Common myeloid progenitor, CD34-positive (primary cell): ENCODE measurements around the gene DCBLD2.
"Not testable (repeated sequence)": the region's sequence is repeated elsewhere in the genome, so short reads cannot be mapped to it uniquely, and the experiment has no call there.

ENCODE experiments used
- CTCF ChIA-PET: fragments of 350-600 bp; sonication (Branson Sonifier 250); formaldehyde crosslinking; loops from one replicate; lab custom pipeline; 2021; ENCODE audit warnings: antibody characterized with exemption; lab: Charles Lee
- POLR2A ChIA-PET: fragments of 350-600 bp; sonication (Branson Sonifier 250); formaldehyde crosslinking; loops from one replicate; lab custom pipeline; 2021; ENCODE audit warnings: antibody characterized with exemption; lab: Charles Lee
- DNase-seq, 3 donors: peaks; one replicate each; pipeline versions ENCODE4 v3.0.0 to v3.0.0-alpha.2; 2013
- H3K27ac ChIP-seq, 2 experiments: 1 replicate in 1 of 2; 2 replicates in 1 of 2; pipeline ENCODE4 v1.7.0; 2013; ENCODE audit warnings: inconsistent platforms in 2 of 2, low read length in 2 of 2, mild to moderate bottlenecking in 2 of 2, low read depth in 1 of 2, moderate library complexity in 1 of 2; ENCODE audit not compliant: severe bottlenecking in 2 of 2, insufficient read depth in 1 of 2, poor library complexity in 1 of 2
- H3K27me3 ChIP-seq, 5 experiments: replicated peaks in 2 of 5; 1 replicate in 3 of 5; 2 replicates in 2 of 5; pipeline versions ENCODE4 v1.6.1 to v1.7.0; 2013; ENCODE audit warnings: low read length in 4 of 5, mild to moderate bottlenecking in 2 of 5, moderate library complexity in 2 of 5, inconsistent platforms in 1 of 5; ENCODE audit not compliant: insufficient read depth in 5 of 5, control insufficient read depth in 4 of 5
- H3K36me3 ChIP-seq, 4 experiments: 1 replicate in 2 of 4; 2 replicates in 2 of 4; pipeline versions ENCODE4 v1.6.1 to v1.7.0; 2013; ENCODE audit warnings: low read length in 3 of 4, control low read depth in 1 of 4, mild to moderate bottlenecking in 1 of 4; ENCODE audit not compliant: control insufficient read depth in 4 of 4, insufficient read depth in 4 of 4
- H3K4me1 ChIP-seq, 4 experiments: 1 replicate in 3 of 4; 2 replicates in 1 of 4; pipeline versions ENCODE4 v1.6.1 to v1.7.1; 2013; ENCODE audit warnings: low read length in 3 of 4, mild to moderate bottlenecking in 3 of 4, control low read depth in 1 of 4, inconsistent platforms in 1 of 4, moderate library complexity in 1 of 4; ENCODE audit not compliant: control insufficient read depth in 4 of 4, insufficient read depth in 4 of 4; ENCODE audit errors: control extremely low read depth in 1 of 4
- H3K4me3 ChIP-seq, 7 experiments: 1 replicate in 4 of 7; 2 replicates in 3 of 7; pipeline versions ENCODE4 v1.5.1 to v1.7.0; 2013; ENCODE audit warnings: mild to moderate bottlenecking in 7 of 7, low read length in 6 of 7, moderate library complexity in 6 of 7, inconsistent platforms in 2 of 7, low read depth in 2 of 7, control low read depth in 1 of 7; ENCODE audit not compliant: insufficient read depth in 4 of 7, control insufficient read depth in 1 of 7; ENCODE audit errors: extremely low read depth in 1 of 7
- H3K9me3 ChIP-seq, 5 experiments: 1 replicate in 4 of 5; 2 replicates in 1 of 5; pipeline versions ENCODE4 v1.6.1 to v1.7.1; 2013; ENCODE audit warnings: low read length in 4 of 5, mild to moderate bottlenecking in 2 of 5, inconsistent platforms in 1 of 5, low read depth in 1 of 5, moderate library complexity in 1 of 5; ENCODE audit not compliant: control insufficient read depth in 4 of 5, insufficient read depth in 2 of 5; ENCODE audit errors: control extremely low read depth in 1 of 5
- WGBS: methylation state at CpG from one replicate; pipeline ENCODE4 v1.1.5; 2013; ENCODE audit not compliant: insufficient coverage; 5-methylcytosine and 5-hydroxymethylcytosine counted together

DCBLD2 gene

DNA sequence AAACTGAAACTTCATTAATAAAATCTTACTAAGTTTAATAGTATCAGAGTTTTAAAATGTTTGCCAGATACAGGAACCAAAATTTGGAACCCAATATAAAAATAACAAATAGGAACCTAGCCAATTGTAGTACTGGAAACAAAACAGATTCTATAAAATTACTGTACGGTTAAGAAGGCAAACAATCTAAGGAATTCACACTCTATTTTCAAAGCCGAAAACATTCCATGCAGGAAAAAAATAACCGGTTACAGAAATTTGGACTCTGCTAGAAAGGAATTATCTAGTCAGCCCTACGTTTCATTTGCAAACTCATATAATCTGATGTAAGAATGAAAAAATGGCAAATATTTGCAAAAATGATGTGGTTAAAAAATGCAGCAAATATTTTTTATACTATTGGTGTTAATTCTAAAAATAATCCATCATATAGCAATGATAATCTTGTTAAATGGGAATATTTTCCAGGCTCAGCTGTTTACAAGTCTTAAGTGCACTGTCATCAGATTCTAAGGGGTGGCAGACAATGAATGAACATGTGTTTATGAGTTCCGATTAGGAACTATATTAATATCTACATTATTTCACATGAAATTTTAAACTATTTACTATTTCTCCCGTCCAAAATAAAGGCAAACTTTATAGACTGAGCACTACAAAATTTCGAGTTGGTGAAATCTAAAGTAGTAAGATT is 58.1 kb downstream of the DCBLD2 start:
- peaks cover 0 to 6% (median 0%) of the 10 kb centered on the region in 4 experiments for H3K36me3 ChIP-seq
- 100% methylated on average over 4 of the region's 7 CpGs for WGBS
- H3K9me3 ChIP-seq, result peaks cover 0 to 3% (median 0%) of the 10 kb centered on the region in 5 experiments
- ChIA-PET POLR2A (no interaction called here), CTCF (no interaction called here)
- H3K27me3 ChIP-seq, result no peaks in the 10 kb centered on the region
- no peaks in the 10 kb centered on the region for H3K4me1 ChIP-seq
- no peak overlapping the region for H3K4me3 ChIP-seq
- DNase-seq, result no peak
- H3K27ac ChIP-seq, result no peak overlapping the region

DNA sequence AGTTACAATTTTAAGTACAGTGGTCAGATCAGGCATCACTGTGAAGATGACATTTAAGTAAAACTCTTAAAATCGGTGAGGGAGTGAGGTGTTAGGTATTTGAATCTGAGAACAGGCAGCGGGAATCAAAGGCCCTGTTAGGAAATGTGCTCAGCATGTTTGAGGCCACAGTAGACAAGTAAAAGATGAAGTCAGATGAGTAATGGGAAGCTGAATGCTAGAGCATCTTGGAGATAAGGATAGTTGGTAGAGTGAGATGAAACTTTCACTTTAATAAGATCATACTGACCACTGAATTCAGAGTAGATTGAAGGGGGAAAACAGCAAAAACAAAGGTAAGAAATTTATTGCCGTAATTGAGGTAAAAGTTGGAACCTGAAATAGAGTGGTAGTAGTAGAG is 61.6 kb downstream of the DCBLD2 start:
- H3K9me3 ChIP-seq, result no peaks in the 10 kb centered on the region
- ChIA-PET CTCF (interaction anchor here (0.9 kb wide), 1 partner anchor 13 kb away, joined by 3 read pairs; no protein-coding TSS in a partner anchor), POLR2A (no interaction called here)
- H3K36me3 ChIP-seq, result no peaks in the 10 kb centered on the region
- no peak overlapping the region for H3K27ac ChIP-seq
- H3K4me1 ChIP-seq, result no peaks in the 10 kb centered on the region
- no peaks in the 10 kb centered on the region for H3K27me3 ChIP-seq
- DNase-seq, result no peak
- no peak overlapping the region for H3K4me3 ChIP-seq
- 95% methylated on average over 3 of the region's 3 CpGs for WGBS

DNA sequence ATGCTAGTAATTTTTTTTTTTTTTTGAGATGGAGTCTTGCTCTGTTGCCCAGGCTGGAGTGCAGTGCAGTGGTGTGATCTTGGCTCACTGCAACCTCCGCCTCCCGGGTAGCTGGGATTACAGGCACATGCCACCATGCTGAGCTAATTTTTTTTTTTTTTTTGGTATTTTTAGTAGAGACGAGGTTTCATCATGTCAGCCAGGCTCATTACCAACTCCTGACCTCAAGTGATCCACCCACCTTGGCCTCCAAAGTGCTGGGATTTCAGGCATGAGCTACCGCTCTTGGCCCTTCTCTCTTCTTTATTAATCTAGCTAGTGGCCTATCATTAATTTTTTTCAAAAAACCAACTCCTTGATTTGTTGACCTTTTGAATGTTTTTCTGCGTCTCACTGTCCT is 70.4 kb downstream of the DCBLD2 start:
- H3K4me3 ChIP-seq, DNase-seq, H3K4me1 ChIP-seq, H3K27me3 ChIP-seq, H3K36me3 ChIP-seq, H3K27ac ChIP-seq: not testable (repeated sequence)
- ChIA-PET POLR2A (interaction anchor here (0.7 kb wide), 1 partner anchor 9 kb away, joined by 6 read pairs; no protein-coding TSS in a partner anchor), CTCF (interaction anchor here (1.2 kb wide), 1 partner anchor 234 kb away, joined by 3 read pairs; no protein-coding TSS in a partner anchor)
- WGBS, result 100% methylated on average over 2 of the region's 5 CpGs
- H3K9me3 ChIP-seq, result peaks cover 0 to 13% (median 0%) of the 10 kb centered on the region in 5 experiments

DNA sequence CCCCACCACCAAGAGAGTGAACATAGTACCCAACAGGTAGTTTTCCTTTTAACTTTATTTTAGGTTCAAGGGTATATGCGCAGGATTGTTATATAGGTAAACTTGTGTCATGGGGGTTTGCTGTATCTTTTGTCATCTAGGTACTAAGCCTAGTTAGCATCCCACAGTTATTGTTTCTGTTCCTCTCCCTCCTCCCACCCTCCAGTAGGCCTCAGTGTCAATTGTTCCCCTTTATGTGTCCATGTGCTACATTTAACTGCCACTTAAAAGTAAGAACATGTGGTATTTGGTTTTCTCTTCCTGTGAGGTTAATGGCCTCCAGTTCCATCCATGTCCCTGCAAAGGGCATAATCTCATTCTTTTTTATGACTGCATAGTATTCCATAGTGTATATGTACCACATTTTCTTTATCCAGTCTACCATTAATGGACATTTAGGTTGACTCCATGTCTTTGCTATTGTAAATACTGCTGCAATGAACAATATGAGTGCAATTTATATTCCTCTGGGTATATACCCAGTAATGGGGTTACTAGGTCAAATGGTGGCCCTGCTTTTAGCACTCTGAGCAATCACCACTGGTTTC is 72.2 kb downstream of the DCBLD2 start:
- H3K9me3 ChIP-seq, result peaks cover 0 to 13% (median 0%) of the 10 kb centered on the region in 5 experiments
- H3K36me3 ChIP-seq, result no peaks in the 10 kb centered on the region
- no peak overlapping the region for H3K27ac ChIP-seq
- ChIA-PET CTCF (interaction anchor here (1.4 kb wide), 1 partner anchor 232 kb away, joined by 3 read pairs; no protein-coding TSS in a partner anchor), POLR2A (no interaction called here)
- H3K4me1 ChIP-seq, result no peaks in the 10 kb centered on the region
- WGBS, result no CpG with 5 or more reads among the region's 1 CpG
- H3K4me3 ChIP-seq, result no peak overlapping the region
- H3K27me3 ChIP-seq, result no peaks in the 10 kb centered on the region
- DNase-seq, result no peak

DNA sequence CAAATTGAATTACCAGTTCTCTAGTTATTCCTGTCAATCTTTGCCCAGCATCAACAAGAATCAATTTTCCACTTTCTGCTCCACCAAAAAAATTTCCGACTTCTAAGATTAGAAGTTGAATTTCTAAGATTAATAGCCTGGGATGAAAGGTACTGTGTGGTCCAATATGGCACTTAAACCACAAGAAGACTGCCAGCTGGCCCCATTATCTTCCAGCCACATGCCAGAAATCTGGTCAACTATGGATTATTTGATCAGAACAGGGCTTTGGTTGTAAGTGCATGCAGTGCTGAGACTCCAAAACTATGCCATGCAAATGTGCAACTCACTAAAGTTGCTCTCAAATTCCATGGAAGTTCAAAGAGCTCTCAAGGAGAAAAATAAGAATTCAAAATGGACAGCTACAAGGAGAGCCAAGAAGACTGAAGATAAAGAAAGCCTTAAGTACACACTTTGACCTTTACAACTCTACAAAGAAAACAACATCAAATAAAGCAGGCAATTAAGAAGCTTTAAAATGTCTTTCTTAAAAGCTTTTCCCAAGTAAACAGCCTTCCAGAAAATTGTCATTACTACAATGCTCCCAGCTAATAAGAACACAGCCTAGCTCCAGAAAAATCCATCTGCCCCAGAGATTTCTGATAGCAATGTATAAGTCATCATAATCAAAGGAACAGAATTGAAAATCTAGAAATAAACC is 74.1 kb downstream of the DCBLD2 start:
- Histone ChIP-seq H3K27ac (no peak overlapping the region), H3K4me3 (no peak overlapping the region), H3K27me3 (no peaks in the 10 kb centered on the region), H3K36me3 (no peaks in the 10 kb centered on the region), H3K9me3 (peaks cover 0 to 7% (median 0%) of the 10 kb centered on the region in 5 experiments), H3K4me1 (no peaks in the 10 kb centered on the region)
- no CpG with 5 or more reads among the region's 1 CpG for WGBS
- CTCF ChIA-PET, result interaction anchor here (1.1 to 1.5 kb wide), 3 partner anchors 10 to 225 kb away, joined by 3 to 8 read pairs (median 4); no protein-coding TSS in a partner anchor
- DNase-seq, result no peak
- POLR2A ChIA-PET, result no interaction called here

DNA sequence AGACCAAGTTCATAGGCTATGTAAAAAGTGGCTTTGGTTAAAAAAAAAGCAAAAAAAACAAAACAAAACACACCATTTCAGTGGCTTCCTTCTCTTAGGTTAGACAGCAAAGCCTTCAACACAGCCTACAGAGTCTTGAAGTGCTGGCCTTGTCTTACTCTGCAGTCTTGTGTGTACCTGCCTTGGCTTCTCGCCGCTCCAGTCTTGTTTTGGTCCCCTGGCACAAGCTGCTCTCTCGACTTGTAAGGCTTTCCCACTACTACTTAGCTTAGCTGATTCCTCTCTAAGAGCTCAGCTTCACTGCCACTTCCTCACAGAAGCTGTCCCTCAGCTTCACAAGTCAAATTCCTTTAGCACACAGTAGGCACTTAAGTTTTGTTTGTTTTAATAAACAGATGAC is 75.4 kb downstream of the DCBLD2 start:
- POLR2A ChIA-PET, result no interaction called here
- Histone ChIP-seq H3K27me3 (no peaks in the 10 kb centered on the region), H3K4me1 (no peaks in the 10 kb centered on the region), H3K9me3 (peaks cover 0 to 7% (median 0%) of the 10 kb centered on the region in 5 experiments), H3K36me3 (peaks cover 0 to 2% (median 0%) of the 10 kb centered on the region in 4 experiments), H3K4me3 (no peak overlapping the region), H3K27ac (no peak overlapping the region)
- no peak for DNase-seq
- CTCF ChIA-PET, result interaction anchor here (1.0 to 1.5 kb wide), 2 partner anchors 8 to 346 kb away, joined by 3 to 8 read pairs; no protein-coding TSS in a partner anchor
- 96% methylated on average over 2 of the region's 3 CpGs for WGBS
